A673 (cell line): ENCODE results near the gene BRD7.

ENCODE experiments used
- CTCF ChIP-seq: fragments of 300-800, 200-600 bp; sonication (generic); conservative IDR thresholded peaks from 2 replicates; pipeline ENCODE4 v1.5.1; 2017; ENCODE audit warnings: low read depth, mild to moderate bottlenecking, antibody characterized with exemption, low read length, moderate library complexity, mixed read lengths
- EZH2 ChIP-seq: fragments of 200-600 bp; sonication (generic); IDR thresholded peaks from 2 replicates; pipeline ENCODE4 v1.6.1; 2017; ENCODE audit warnings: borderline replicate concordance, low read depth, mild to moderate bottlenecking, mixed read lengths, antibody characterized with exemption, low read length; ENCODE audit not compliant: poor library complexity, severe bottlenecking

- TF ChIP-seq CTCF (no peak), EZH2 (no peak)
Observed at GRCh38 chr16:50393416-50393815, 24.6 kb upstream of the BRD7 start.
